ENCODE results near the gene CASKIN1.

- TF ChIP-seq CTCF (IDR thresholded peaks at IDR 0.05; ENCODE audit: insufficient read depth, low read length, poor library complexity, severe bottlenecking) (no peak), EZH2phosphoT487 (conservative IDR thresholded peaks at IDR 0.05; ENCODE audit: low read length) (no peak)
Measured at GRCh38 chr16:2195322-2196161, 863 bp downstream of the CASKIN1 start.
